GM12874 (cell line): ENCODE measurements around the gene PLEKHM3.

ENCODE experiments used
- TF ChIP-seq, protein P1 (sequence below): IDR thresholded peaks from 2 replicates; pipeline ENCODE4 v1.5.1; 2011; ENCODE audit warnings: low read depth, mild to moderate bottlenecking, control low read depth, low read length, moderate library complexity; ENCODE audit not compliant: insufficient read depth

The PLEKHM3 gene

DNA sequence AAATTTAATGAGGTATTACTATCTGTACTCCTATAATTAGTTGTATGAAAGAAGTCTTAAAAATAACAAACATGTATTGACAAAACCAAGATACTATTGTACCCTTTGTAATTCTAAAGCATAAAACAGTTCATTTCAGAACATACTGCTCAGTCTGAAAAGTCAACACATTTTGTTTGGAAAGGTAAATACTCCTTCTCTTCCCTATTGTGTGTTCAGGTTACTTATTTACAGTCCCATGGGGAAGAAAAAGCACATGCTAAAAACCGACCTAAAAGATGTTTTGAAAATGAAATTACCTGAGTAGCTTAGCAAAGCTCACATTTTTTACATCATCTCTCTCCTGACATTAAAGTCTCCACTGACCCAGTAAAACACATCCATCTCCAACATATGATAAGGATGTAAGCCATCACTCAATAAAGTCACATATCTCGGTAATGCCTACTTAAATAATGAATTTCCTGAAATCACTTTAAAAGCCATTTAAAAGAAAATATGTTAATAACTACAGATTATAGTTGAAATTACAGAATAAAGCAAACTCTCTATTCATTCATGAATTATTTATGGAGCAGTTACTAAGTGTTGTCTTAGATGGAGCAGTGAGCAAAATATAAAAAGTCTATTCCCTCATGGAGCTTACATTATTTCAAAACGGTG is 180.0 kb downstream of the PLEKHM3 start:
- TF ChIP-seq, protein P1, sequence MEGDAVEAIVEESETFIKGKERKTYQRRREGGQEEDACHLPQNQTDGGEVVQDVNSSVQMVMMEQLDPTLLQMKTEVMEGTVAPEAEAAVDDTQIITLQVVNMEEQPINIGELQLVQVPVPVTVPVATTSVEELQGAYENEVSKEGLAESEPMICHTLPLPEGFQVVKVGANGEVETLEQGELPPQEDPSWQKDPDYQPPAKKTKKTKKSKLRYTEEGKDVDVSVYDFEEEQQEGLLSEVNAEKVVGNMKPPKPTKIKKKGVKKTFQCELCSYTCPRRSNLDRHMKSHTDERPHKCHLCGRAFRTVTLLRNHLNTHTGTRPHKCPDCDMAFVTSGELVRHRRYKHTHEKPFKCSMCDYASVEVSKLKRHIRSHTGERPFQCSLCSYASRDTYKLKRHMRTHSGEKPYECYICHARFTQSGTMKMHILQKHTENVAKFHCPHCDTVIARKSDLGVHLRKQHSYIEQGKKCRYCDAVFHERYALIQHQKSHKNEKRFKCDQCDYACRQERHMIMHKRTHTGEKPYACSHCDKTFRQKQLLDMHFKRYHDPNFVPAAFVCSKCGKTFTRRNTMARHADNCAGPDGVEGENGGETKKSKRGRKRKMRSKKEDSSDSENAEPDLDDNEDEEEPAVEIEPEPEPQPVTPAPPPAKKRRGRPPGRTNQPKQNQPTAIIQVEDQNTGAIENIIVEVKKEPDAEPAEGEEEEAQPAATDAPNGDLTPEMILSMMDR: no peak

DNA sequence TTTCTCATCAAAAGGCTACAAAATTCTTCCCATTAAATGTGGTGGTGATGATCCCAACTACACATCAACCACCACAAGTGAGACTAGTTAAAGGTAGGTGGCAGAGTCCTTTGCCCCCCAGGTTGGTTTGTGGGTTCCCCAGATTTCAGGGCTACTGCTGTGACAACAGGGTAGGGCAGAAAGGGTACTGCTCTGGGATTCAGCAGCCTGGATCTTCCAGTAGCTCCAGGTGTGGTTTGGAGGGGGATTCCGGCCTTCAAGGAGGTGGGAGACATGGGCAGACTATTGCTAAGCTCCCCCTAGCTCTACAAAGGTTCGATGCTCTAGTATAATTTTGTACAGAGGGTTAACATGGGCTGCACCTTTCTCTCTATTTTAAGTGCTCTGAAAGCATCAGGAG is 180.7 kb downstream of the PLEKHM3 start:
- TF ChIP-seq, protein P1: no peak

DNA sequence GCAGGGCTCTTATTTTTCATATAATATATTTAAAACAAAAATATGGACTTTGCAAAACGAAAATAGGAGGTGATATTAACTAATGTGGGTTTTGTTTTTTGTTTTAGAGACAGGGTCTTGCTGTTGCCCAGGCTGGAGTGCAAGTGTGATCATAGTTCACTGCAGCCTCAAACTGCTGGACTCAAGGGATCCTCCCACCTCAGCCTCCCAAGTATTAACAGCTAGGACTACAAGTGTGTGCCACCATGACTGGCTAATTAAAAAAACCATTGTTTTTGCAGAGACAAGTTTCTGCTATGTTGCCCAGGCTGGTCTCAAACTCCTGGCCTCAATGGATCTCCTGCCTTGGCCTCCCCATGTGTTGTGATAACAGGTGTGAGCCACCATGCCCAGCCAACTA is 185.2 kb downstream of the PLEKHM3 start:
- TF ChIP-seq, protein P1: no peak

DNA sequence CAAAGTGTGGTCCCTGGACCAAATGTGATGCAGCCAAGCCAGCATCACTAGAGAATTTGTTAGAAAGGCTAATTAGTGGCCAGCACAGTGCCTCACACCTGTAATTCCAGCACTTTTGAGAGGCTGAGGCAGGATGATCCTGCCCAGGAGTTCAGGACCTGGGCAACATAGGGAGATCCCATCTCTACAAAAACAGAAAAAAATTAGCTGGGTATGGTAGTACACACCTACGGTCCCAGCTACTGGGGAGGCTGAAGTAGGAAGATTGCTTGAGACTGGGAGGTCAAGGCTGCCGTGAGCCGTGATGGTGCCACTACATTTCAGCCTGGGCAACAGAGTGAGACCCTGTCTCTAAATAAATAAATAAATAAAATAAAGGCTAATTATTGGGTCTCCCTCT is 185.8 kb downstream of the PLEKHM3 start:
- TF ChIP-seq, protein P1: no peak

DNA sequence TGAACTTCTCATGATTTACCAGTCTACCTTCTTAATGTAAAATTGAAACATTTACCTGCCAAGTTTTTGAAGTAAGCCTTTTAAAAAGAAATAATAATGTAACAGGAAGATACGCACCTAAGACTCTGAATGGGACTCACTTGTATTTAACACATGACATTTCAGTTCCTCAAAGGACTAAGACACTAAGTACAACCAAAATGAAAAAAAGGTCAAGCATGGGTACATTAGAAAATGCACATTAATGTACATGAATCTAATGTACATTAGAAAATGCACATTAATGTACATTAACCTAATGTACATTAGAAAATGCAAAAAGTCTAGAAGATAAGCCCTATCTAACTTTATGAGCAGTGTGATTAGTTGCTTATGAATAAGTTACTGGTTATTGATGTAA is 186.3 kb downstream of the PLEKHM3 start:
- TF ChIP-seq, protein P1: no peak

DNA sequence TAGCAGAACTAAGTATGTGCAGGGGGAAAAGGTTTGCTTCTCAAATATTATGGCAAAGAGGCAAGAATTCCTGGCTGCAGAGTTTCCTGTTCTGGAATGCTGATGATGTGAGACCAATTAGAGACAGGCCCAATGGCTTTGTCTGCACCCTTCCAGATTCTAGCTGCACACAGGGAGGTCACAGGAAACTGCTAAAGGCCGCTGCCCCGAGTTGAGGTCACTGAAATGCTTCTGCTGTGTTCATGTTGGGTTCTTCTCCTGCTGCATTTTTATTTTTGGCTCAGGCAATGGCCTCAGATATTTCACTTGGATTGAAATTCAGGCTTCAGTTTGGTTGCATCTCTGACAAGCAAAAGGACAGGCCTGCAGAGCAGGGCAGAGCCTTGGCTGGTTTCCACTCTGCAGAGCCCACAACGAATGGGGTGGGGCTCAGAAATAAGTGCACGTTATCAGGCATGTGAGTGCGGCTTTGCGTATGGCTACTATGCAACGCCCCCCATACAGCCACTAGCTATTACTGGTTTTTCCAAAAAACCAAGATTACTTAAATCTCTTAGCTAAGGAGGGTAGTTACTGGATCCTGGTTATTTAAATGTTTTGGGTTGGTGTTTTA is 188.7 kb downstream of the PLEKHM3 start:
- TF ChIP-seq, protein P1: no peak

DNA sequence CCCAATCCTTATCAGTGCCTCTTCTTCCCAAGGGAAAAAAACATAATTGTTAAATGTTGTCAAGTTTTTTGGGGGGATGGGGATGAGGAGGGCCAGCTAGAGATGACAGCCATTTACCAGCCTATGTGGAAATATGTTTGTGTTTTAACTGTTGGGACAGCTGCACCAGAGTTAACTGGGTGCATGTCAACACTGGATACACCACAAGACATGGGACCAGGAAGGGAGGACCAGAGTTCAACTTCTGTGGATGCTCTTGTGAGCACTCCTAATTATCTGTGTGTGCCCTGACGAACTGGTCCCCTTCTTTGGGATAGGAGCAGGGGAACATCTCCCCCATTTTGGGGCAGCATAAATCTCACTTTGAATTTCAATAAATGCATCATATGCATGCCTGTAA is 189.5 kb downstream of the PLEKHM3 start:
- TF ChIP-seq, protein P1: no peak
